Endodermal cell (in vitro differentiated cells): Measurements from ENCODE around the gene MAST3. TPM values are rescaled to one million over a fixed set of nuclear protein-coding genes. Genes with fewer than 3 reads are reported as not detected.
A peak's percentile ranks its signal among the peaks of the same experiment; 100 is the strongest.

Source experiments
- DNase-seq: peaks from one replicate; pipeline ENCODE4 v3.0.0-alpha.2; 2017
- H3K27ac ChIP-seq: 2 replicates; pipeline ENCODE4 v1.5.1; 2013; ENCODE audit warnings: mild to moderate bottlenecking, low read depth, low read length, moderate library complexity
- H3K27me3 ChIP-seq: 2 replicates; pipeline ENCODE4 v1.6.1; 2013; ENCODE audit warnings: mild to moderate bottlenecking, low read length, moderate library complexity; ENCODE audit not compliant: insufficient read depth, control insufficient read depth, poor library complexity, severe bottlenecking
- H3K36me3 ChIP-seq: 2 replicates; pipeline ENCODE4 v1.7.0; 2013; ENCODE audit warnings: mild to moderate bottlenecking, low read length, moderate library complexity; ENCODE audit not compliant: control insufficient read depth, insufficient read depth
- H3K4me1 ChIP-seq: one replicate; pipeline ENCODE4 v1.7.0; 2013; ENCODE audit warnings: low read length; ENCODE audit not compliant: control insufficient read depth, insufficient read depth
- H3K4me3 ChIP-seq: 2 replicates; pipeline ENCODE4 v1.5.1; 2013; ENCODE audit warnings: mild to moderate bottlenecking, low read length, moderate library complexity
- H3K9ac ChIP-seq: 2 replicates; pipeline ENCODE4 v1.6.1; 2013; ENCODE audit warnings: mild to moderate bottlenecking, low read length, moderate library complexity; ENCODE audit not compliant: poor library complexity, severe bottlenecking; ENCODE audit errors: extremely low read depth
- H3K9me3 ChIP-seq: 2 replicates; pipeline ENCODE4 v1.6.1; 2013; ENCODE audit warnings: mild to moderate bottlenecking, low read length, moderate library complexity; ENCODE audit not compliant: control insufficient read depth
- H3K27ac Mint-ChIP-seq: 2 replicates; pipeline ENCODE4 v1.8.0; 2020; ENCODE audit warnings: mixed read lengths
- H3K27me3 Mint-ChIP-seq: 2 replicates; pipeline ENCODE4 v1.8.0; 2021; ENCODE audit warnings: mild to moderate bottlenecking, mixed read lengths; ENCODE audit not compliant: insufficient read depth
- H3K36me3 Mint-ChIP-seq: 2 replicates; pipeline ENCODE4 v1.8.0; 2020; ENCODE audit warnings: low read depth, mixed read lengths
- H3K4me1 Mint-ChIP-seq: 2 replicates; pipeline ENCODE4 v1.8.0; 2020; ENCODE audit warnings: mixed read lengths
- H3K4me3 Mint-ChIP-seq: 2 replicates; pipeline ENCODE4 v1.8.0; 2020; ENCODE audit warnings: mild to moderate bottlenecking, moderate library complexity, mixed read lengths
- H3K9me3 Mint-ChIP-seq: 2 replicates; pipeline ENCODE4 v1.8.0; 2020; ENCODE audit warnings: mild to moderate bottlenecking, mixed read lengths
- CTCF ChIP-seq: fragments of 200-600 bp; sonication (generic); conservative IDR thresholded peaks from 2 replicates; pipeline ENCODE4 v1.5.0; 2021; ENCODE audit warnings: antibody characterized with exemption, mild to moderate bottlenecking
- WGBS, 2 experiments: methylation state at CpG; one replicate each; pipeline versions ENCODE4 v1.1.5 to v1.1.7; 2013; ENCODE audit warnings: missing lambda C conversion rate in 2 of 2, mixed read lengths in 1 of 2; ENCODE audit not compliant: insufficient coverage in 1 of 2, insufficient read length in 1 of 2; 5-methylcytosine and 5-hydroxymethylcytosine counted together
- total RNA-seq, 2 donors: library from RNA; stranded (reverse); fragmentation: NEBNext Ultra II Directional in 1 of 2; extraction: Animal tissue kit (Norgen Biotek cat#: 25700) in 1 of 2; gene quantifications; 2 replicates in 1 of 2; 3 replicates in 1 of 2; pipeline ENCODE4 v1.2.1, GENCODE V29; 2021

Gene MAST3
- total RNA-seq, 2 donors from 2014 or later: 13.0 to 15.1 TPM

DNA sequence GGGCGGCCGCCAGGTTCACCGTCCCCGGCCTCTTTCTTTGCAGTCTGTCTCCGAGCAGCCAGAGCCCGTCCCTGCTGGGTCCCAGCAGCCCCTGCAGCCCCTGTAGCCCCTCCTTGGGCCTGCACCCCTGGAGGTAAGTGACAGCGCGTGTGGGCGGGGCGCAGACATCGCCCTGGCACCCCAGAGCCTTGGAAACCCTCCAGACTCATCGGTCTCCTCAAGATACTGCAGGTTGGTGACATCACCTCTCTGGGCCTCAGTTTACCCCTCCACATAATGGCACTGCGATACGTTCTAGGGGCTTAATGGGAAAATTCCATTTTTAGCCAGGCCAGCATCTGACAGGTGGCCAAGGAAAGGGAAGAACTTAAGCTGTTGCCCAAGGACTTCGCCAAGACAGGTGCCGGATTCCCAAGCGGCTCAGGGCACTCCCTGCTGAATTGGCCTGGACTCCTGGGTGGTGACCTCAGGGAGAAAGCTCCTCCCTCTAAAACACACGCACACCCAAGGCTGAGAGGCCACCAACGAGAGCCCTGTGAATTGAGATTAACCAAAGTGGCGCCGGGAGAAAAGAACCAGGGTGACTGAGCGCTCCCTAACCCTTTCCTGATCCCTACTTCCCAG lies 13.1 kb downstream of the MAST3 start:
- peak overlapping the region; percentile 20 for H3K9ac ChIP-seq

DNA sequence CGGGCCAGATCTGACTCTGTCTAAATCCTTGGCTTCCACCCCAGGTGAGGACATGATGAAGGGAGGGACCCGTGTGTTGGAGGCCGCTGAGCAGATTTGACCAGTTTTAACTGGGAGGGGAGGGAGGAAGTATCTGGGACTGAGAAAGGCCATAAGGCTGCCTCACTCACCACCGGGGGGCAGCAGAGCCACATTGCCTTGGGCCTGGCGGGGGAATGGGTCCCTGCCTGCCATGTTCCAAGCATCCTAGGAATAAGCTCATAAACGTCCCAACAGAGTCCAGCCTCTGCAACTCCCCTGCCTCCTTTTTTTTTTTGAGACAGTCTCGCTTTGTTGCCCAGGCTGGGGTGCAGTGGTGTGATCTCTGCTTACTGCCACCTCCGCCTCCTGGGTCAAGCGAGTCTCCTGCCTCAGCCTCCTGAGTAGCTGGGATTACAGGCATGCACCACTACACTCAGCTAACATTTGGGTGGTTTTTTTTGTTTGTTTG lies 15.5 kb downstream of the MAST3 start:
- Mint-ChIP-seq H3K27ac (no peak overlapping the region), H3K27me3 (peaks cover 22% of the 10 kb centered on the region), H3K4me1 (peaks cover 17% of the 10 kb centered on the region), H3K9me3 (no peaks in the 10 kb centered on the region), H3K36me3 (peaks cover 6% of the 10 kb centered on the region), H3K4me3 (no peak overlapping the region)
- WGBS, 2 experiments: 33 to 44% methylated on average over 4 to 9 of the region's 9 CpGs
- Histone ChIP-seq H3K9ac (no peak overlapping the region), H3K9me3 (no peaks in the 10 kb centered on the region), H3K27ac (no peak overlapping the region), H3K36me3 (no peaks in the 10 kb centered on the region), H3K27me3 (peaks cover 10% of the 10 kb centered on the region), H3K4me3 (no peak overlapping the region), H3K4me1 (peaks cover 9% of the 10 kb centered on the region)
- TF ChIP-seq CTCF: peak; percentile 95
- peak; percentile 97 for DNase-seq

More for the DNA sequence above, 13.1 kb downstream of the MAST3 start:
- H3K36me3 ChIP-seq: no peaks in the 10 kb centered on the region
- no peaks in the 10 kb centered on the region for H3K9me3 Mint-ChIP-seq
- H3K4me1 Mint-ChIP-seq: peaks cover 12% of the 10 kb centered on the region
- peaks cover 6% of the 10 kb centered on the region for H3K36me3 Mint-ChIP-seq
- H3K4me3 ChIP-seq: peak overlapping the region; percentile 80
- no peaks in the 10 kb centered on the region for H3K9me3 ChIP-seq
- no peak for TF ChIP-seq CTCF
- H3K4me3 Mint-ChIP-seq: peak overlapping the region; percentile 66
- H3K4me1 ChIP-seq: peaks cover 9% of the 10 kb centered on the region
- H3K27me3 ChIP-seq: peaks cover 10% of the 10 kb centered on the region
- no peak overlapping the region for H3K27ac ChIP-seq
- peaks cover 27% of the 10 kb centered on the region for H3K27me3 Mint-ChIP-seq
- no peak for DNase-seq
- no peak overlapping the region for H3K27ac Mint-ChIP-seq
- 54 to 64% methylated on average over 15 to 22 of the region's 22 CpGs for WGBS, 2 experiments

DNA sequence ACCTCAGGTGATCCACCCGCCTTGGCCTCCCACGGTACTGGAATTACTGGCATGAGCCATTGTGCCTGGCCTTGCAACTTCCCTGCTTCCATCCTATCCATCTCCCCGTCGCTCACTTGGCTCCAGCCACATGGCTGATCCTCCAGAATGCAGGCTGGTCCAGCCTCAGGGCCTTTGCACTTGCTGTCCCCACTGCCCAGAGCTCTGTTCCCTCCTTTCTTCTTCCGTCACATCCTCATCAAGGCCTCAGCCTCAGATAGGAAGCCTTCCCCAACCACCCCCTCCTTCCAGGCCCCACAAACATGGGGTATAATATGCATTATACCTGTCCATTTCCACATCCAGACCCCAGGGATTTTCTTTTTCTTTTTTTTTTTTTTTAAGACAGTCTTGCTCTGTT lies 16.2 kb downstream of the MAST3 start:
- Histone ChIP-seq H3K4me3 (no peak overlapping the region), H3K27me3 (peaks cover 7% of the 10 kb centered on the region), H3K9me3 (no peaks in the 10 kb centered on the region), H3K36me3 (no peaks in the 10 kb centered on the region), H3K27ac (no peak overlapping the region), H3K9ac (no peak overlapping the region), H3K4me1 (peaks cover 9% of the 10 kb centered on the region)
- DNase-seq: no peak
- H3K27ac Mint-ChIP-seq: no peak overlapping the region
- H3K27me3 Mint-ChIP-seq: peaks cover 18% of the 10 kb centered on the region
- H3K36me3 Mint-ChIP-seq: peaks cover 6% of the 10 kb centered on the region
- no peaks in the 10 kb centered on the region for H3K9me3 Mint-ChIP-seq
- H3K4me1 Mint-ChIP-seq: peaks cover 15% of the 10 kb centered on the region
- no peak overlapping the region for H3K4me3 Mint-ChIP-seq
- TF ChIP-seq CTCF: no peak
- WGBS, 2 experiments: 90 to 98% methylated on average over 5 of the region's 5 CpGs
